Head of caudate nucleus (tissue), 42 donors: ENCODE measurements around the gene NEURL3.
A peak's percentile ranks its signal among the peaks of the same experiment; 100 is the strongest.

Experiments used
- DNase-seq, 42 donors: peaks; one replicate each; pipeline versions ENCODE4 v3.0.0 to v3.0.0-alpha.2; 2020 to 2021; ENCODE audit warnings: mixed read lengths in 7 of 42
- intact Hi-C: fragments of 100-400 bp; cut with DNase I; formaldehyde crosslinking; loops from one replicate; pipeline ENCODE4 v1.15.0; 2022

NEURL3 gene

DNA sequence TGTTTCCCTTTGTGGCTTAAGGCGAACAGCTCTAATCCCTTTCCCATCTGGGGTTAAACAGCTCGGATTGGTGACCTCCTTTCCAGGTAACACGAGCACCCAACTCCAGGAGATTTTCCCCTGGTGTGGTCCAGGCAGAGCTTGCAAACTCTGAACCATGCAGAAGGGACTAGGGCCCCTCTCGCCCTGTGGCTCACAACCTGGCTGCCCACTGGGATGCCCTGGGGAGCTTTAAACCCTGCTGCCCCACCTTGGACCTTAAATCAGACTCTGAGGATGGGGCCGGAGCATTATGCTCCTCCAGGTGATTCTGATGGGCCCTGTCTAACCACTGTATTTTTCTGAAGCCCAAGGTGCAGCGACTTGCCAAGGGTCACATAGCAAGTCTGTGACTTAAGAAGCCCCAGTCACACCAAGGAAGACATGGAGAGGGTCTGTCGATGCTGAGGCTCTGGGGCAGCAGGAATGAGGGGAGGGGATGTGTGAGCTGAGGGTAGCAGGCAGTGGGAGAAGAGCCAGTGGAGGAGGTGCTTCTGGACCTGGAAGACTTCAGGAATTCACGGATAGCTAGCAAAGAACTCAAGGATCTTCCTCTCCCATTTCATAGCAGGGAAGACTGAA, 37.3 kb upstream of the NEURL3 start:
- intact Hi-C loops = no loop called here
- DNase-seq = no peak

DNA sequence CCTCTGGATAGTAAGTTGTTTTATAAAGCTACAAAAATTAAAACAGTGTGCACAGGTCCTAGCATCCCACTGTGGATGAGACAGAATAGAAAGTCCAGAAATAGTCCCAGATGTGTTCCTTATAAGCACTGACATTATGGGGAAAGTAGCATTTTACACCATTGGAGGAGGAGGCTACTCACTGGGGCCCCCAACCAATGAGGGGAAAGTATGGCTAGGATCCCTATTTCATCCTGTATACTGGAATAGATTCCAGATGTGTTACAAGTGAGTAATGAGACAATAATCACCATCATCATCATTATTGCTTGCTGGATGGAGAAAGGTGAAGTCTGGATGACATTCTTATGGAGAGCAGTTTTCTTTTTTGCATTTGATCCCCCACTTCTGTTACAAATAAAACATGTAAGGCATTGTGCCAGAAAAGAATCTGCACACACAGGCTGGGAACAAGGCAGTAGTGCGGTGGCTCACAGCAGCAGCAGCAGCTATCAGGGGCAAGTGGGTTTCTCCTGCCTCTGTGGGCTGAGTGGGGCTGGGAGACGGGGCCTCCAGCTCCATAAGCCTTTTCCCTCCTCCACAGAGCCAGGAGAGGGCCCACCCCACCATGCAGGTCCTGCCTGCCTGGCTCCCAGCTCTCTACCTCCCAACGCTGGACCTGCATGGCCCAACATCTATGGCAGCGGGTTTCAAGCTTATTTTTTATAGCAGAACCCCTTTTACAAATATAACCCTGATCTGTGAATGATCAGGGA, 36.4 kb upstream of the NEURL3 start:
- intact Hi-C loops = no loop called here
- no peak for DNase-seq

DNA sequence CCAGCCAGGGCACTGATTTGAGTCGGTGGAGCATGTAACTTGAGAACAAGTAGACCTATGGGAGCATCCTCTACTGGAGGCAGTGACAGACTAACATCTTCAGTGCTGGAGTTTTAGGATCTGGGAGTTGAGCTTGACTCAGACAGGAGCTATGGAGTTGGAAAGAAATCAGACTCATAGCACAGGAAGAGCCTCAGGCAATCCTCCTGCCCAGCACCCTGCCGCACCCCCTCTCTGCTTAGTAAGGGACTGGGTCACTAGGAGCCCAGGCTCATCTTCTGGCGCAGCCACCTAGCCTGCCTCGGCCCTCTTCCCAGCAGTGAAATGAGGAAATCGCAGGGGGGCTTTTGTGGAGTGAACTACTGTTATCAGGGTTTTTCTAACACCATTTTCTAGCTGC, 35.0 kb upstream of the NEURL3 start:
- DNase-seq = no peak
- intact Hi-C loops = no loop called here

DNA sequence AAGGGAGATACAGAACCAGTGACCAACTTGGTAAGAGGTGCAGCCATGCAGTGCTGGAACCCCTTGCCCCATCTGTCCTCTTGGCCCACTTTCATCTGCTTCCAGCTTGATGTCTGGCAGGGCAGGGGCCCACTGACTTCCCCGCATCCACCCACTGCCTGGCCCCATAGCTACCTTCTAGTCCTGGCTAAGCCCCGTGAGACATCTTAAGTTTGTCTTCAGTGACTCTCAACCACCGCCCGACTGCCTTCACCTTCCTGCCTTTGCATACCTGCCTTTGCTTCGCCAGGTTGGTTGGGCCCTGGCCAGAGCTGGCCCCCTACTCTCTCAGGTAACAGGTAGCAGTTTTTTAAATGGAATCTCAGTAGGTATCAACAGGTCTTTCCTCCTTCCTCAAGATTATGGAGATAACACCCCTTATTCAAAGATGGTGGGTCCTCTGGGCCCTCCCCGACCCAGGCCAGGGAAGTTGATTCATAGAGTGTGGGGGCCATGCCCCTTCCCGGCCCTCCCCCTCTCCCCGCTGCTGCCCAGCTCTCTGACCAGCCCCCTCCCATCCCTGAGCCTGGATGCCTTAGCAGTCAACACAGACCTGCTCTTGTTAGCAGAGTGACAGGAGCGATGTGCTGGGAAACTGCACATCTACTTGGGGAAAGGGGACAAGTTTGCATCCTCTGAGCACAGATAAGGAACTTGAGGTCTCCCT, 34.2 kb upstream of the NEURL3 start:
- no peak for DNase-seq
- intact Hi-C loops = no loop called here

DNA sequence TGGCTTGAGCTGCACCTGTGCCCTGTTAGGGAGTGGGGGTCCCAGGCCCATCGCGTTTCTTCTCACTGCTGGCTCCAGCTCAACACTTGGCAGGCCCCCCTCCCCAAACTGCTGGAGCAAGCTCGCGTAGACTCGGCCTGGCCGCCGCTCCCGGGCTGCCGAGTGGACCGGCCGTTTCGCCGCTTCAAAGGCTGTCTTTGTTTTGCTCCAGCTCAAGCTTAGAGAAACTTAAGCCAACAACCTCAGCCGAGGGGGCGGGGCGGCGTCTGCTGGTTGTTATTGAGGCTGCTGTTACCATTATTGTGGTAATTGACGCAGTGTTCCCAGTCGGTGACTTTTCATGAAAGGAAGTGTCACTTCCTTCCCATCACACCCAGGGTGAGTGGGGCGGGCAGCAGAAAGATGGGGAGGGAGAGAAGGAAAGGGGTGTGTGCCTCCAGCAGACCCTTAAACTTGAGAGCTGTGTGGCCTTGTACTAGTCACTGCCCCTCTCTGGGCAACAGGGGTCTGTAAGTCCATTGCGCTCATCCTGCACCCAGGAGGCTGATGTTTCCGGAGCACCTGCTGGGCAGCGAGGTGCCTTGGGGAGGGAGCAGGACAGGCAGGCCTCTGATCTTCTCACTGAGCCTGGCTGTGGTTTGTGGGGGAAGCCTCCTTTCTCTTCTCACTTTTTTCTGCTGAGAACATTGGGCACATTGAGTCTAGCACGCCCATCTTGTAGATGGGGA, 33.5 kb upstream of the NEURL3 start:
- intact Hi-C loops = no loop called here
- DNase-seq = peak; percentile 69 to 92 (median 84)

DNA sequence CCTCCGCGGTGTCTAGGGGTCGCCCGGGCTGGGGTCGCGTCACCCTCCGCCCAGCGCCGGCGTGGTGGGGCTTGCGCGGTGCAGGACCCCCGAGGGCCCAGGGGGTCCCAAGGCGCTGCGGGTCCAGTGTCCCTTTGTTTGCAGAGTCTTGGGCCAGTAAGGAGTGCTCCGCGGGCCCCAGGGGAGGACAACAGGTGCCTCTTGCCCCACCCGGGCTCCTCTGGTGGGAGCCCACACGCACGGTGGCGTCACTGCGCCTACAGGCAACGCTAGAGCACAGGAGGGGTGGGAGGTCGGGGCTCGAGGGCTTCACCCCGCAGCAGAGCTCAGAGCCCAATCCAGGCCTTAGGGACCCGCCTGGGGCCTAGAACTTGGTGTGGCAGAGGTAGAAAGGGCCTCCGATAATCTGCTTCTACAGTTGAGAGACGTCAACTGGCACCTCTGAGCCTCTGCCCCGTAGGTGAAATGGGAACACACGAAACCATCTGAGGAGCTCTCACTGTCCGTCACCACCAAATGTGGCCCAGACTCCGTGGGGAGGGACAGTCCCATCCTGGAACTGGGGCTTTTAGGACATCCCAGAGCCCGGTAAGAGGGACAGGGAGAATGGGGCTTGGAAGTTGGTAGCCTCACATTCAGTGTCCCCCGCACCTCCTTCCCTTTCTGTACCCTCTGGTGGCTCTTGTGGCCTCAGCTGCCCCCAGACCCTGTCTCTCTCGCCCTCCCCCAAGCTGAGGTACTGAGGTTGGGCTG, 32.8 kb upstream of the NEURL3 start:
- peak in 1 of 42 donors; percentile 25 for DNase-seq
- intact Hi-C loops = no loop called here

DNA sequence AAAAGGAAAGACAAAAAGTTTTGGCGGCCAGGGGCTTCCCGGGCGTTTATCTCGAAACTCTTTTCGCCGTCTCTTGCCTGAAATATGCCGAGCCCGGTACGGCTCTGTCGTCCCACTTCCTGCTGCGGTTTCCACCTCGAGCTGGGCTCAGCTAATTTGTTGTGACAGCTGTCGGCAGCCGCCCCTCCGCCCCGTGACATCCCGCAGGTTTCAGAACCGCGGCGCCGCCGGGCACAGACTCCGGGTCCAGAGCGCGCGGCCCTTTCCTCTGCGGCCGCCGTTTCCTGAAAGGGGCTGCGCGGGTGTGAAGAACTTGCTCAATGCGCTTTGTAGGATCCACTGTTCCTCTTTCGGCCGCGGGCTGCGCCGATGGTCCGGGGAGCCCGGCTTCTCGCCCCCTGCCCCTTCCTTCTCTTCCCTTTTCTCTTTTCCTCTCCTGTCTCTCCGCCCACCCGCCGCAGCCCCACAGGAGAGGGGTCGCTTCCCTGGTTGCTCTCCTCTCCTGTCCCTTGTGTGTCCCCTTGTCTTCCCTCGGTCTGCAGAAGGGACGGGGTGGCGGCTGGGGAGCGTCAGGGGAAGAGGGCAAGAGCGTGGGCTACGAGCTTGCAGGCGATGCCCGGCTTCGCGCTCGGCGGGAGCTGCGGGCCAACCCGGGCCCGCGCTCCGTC, 32.0 kb upstream of the NEURL3 start:
- DNase-seq = peak in 38 of 42 donors; percentile 26 to 77 (median 51)
- intact Hi-C loops = no loop called here

DNA sequence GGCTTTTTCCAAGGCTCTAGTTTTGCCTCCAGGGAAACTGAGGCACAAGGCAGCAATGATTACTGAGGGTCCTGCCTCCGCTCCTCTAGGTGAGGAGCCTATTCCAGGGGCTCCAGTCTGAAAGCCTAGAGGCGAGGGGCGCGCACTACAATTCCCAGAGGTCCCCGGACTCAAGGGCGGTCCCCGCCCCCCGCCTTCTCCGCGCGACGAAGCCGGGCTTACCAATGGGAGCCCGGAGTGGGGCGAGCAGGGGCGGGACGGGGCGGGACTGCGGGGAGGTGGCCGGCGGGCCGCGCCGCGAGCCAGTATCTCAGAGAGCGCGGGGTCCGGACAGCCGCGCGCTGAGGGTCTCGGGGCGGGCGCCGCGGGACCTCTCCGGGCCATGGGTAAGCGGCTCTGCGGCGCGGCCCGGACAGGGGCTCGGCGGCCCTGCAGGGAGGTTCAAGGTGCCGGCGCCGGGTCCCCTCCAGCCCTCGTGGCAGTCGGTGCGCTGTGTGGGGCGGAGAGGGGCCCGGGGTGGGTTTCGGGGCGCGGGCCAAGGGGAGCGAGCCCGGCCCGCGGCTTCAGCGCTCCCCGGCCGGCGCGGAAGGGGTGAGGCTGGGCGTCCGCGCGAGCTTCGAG, 31.4 kb upstream of the NEURL3 start, which contains the start of gene ARID5A:
ARID5A (plus strand) TSS at position 308 of the 621 bp plus-strand sequence; CDS start at position 383, 75 bp downstream.
- intact Hi-C loops = no loop called here
- peak; percentile 84 to 97 (median 94) for DNase-seq

DNA sequence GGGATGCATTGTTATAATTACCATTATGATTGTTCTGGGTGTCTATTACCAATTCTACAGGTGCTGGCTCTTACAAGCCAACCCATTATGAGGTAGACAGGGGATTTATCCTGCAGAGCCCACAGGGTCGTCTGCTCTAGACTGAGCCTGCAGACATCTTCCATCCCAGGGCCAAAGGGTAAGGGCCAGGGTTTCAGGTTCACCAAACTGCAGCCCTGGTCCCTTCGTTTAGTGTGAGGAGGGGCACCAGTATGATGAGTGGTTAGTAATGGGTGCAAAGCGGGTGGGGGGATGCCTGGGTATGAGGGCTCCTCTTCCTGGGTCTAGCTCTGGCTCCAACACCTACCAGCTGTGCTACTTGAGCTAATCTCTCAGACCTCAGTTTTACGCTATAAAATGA, 30.2 kb upstream of the NEURL3 start:
- intact Hi-C loops = no loop called here
- no peak for DNase-seq

DNA sequence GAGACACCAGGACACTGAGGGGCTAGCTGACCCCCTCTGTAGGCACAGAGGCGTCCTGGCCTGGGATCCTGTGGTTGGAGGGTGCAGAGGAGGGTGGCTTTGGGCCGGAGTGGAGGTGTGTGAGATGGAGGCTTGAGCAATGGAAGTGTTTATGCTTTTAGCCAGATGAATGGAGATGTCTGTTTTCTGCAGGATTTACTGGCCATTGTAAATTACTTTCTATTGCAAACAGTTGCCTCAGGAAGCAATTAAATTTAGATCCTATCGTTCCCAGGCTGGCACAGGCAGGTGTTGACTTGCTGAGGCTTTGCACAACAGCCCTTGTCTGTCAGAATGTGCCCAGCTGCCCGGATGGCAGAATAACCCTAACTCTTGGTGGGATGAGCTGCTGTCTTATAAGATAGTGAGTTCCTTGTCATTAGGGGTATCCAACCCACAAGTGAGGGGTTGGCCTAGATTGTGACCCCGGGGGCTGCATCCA, 29.6 kb upstream of the NEURL3 start:
- intact Hi-C loops = no loop called here
- DNase-seq = no peak

DNA sequence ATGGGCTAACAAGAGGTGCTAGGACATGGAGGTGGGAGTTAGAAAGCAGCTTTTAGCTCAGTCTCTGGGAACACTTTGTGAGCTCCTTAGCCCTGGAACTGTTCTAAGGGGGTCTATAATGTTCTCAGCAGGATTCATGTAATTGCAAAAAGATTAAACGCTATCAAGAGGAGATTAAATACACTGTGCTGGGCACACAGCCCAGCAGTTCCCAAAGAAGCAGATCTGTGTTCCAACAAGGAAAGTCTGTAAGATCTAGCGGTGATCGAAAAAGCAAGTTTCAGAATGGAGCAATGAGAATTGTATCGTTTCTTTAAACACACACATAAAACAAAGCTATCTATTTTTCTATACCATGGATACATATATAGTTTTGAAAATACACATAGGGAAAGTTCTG, 29.0 kb upstream of the NEURL3 start:
- intact Hi-C loops = no loop called here

DNA sequence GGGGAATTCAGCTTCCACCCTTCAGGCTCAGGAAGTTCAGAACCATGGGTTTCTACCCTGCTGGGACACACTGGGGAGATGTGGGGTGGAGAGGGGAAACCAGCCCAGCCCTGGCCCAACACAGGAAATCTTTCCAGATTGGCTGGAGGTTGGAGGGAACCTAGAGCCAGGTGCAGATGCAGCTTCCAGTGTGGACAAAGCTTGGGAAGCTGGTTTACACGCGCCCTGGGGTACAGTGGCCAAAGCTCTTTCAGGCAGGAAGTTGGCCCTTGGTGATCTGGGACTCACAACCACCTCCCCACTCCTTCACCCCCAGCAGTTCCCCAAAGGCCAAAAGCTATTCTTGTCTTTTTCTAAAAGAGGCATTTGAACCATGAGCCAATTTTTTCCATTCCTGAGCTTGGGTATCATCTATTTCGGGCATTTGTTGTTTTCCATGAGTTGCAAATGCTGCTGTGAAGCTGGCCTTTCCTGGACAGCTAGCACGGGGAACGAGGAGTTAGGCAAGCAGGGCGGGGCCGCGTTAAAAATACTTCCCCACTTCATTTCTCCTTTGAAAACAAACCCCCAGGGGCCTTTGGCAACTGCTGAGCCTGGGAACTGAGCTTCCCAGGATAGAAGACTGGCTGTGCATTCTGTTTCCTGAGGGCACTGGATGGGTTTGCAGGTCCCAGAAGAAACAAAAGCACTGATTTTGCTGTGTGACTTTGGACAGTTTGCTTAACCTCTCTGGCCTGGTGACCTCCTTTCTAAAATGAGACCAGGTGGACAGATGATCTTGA, 28.3 kb upstream of the NEURL3 start:
- peak in 6 of 42 donors; percentile 24 to 67 (median 48) for DNase-seq
- intact Hi-C loops = no loop called here

More for the DNA sequence above, 29.0 kb upstream of the NEURL3 start:
- no peak for DNase-seq

DNA sequence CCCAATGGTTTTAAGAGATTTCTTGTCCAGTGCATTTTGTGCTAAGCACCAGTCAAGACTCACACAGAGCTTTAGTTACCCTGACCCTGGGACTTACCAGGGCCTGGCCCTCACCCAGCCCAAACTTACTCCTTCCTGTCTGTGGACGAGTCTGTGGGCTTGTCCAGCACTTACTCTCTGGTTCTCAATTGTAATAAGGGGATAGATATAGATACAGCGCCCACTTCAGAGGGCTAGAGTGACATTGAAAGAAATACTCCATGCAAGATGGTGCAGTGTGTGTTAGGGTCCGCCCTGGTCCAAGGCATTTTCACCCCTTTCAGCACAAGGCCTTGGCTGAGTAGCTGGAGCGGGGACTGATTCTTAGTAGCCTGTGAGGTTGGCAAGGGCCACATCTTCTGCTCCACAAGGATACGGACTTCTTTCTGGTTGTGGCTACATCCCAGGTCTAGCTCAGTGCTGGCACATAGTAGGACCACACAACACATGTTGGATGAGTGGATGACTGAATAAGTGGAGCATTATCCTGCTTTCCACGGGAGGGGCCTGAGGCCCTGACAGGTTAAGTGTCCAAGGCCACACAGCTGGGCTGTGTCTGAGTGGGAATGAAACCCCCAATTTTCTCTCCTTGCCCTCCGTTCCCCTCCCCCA, 27.6 kb upstream of the NEURL3 start:
- intact Hi-C loops = no loop called here
- DNase-seq = no peak

DNA sequence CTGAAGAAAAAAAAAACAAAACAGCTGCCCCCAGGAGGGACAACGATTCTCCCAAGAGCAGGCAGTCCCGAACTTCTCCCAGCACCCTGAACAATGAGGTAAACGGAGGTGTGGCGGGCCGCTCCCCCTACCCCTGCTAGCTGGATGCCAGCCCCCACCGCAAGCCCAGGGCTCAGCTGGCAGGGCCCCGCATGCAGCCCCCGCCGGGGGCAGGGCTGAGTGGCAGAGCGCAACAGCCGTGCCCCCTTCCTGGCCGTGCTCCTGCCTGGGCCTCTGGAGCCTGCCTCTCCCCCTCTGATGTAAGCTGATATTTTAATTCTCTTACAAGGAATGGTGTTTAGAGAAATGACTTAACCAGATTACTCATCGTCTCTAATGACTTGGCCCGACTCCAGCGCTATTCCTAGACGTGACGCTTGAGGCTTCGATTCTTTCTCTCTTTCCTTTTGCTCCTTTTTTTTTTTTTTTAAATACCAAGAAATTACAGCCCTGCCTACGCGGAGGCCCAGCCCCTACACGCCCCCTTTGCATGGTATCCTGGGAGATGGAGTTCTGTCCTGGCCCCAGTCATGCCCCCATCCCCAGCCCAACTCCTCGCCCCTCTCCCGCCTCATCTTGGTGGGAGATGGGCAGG, 26.8 kb upstream of the NEURL3 start:
- intact Hi-C loops = no loop called here
- DNase-seq = peak; percentile 52 to 94 (median 80)

DNA sequence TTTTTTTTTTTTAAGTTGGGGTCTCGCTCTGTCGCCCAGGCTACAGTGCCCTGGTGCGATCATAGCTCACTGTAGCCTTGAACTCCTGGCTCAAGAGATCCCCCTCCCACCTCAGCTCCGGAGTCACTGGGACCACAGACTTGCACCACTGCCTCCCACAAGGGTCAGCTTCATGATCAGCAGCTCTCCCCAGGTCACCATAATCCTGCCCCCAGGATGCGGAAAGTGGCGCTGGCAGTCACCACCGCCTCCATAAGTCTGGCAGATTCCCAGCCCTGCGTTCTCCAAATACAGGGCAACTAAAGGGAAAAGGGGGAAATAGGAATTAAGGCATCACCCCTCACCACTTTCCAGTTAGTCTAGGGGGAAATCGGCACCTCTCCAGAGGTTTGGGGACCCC, 26.2 kb upstream of the NEURL3 start:
- intact Hi-C loops = no loop called here

More for the DNA sequence above, 26.2 kb upstream of the NEURL3 start:
- no peak for DNase-seq
